MCF 10A (cell line): ENCODE measurements around the gene RESF1. TPM values are rescaled to one million over a fixed set of nuclear protein-coding genes. Genes with fewer than 3 reads are reported as not detected.

Experiments
- BruUV-seq: library from RNA; stranded (reverse); fragments of 400-500 nt; replicated peaks from 2 replicates; lab custom pipeline; 2021; lab: Mats Ljungman, UMichigan
- CTCF ChIA-PET: fragments of 300-600 bp; sonication (Branson Sonifier 250); formaldehyde crosslinking; extraction: SDS; loops from one replicate; lab custom pipeline; 2021; ENCODE audit warnings: antibody characterized with exemption, inconsistent platforms; lab: Yijun Ruan, JAX
- POLR2A ChIA-PET: fragments of 300-600, 350-650 bp; sonication (Branson Sonifier 250); formaldehyde crosslinking; extraction: SDS; loops from one replicate; lab custom pipeline; 2020; ENCODE audit warnings: antibody characterized with exemption, inconsistent platforms; lab: Yijun Ruan, JAX
- DNase-seq: peaks from one replicate; pipeline ENCODE4 v3.0.0-alpha.2; 2018; ENCODE audit not compliant: unreplicated experiment
- H3K27ac Mint-ChIP-seq: one replicate; pipeline ENCODE4 v1.8.0; 2022; ENCODE audit warnings: mild to moderate bottlenecking, low read depth, mixed read lengths; ENCODE audit not compliant: unreplicated experiment
- H3K27me3 Mint-ChIP-seq: one replicate; pipeline ENCODE4 v1.8.0; 2022; ENCODE audit warnings: mixed read lengths; ENCODE audit not compliant: insufficient read depth, unreplicated experiment
- H3K36me3 Mint-ChIP-seq: one replicate; pipeline ENCODE4 v1.8.0; 2022; ENCODE audit warnings: mild to moderate bottlenecking, moderate library complexity, mixed read lengths; ENCODE audit not compliant: insufficient read depth, unreplicated experiment
- H3K4me1 Mint-ChIP-seq: one replicate; pipeline ENCODE4 v1.8.0; 2022; ENCODE audit warnings: mixed read lengths; ENCODE audit not compliant: insufficient read depth, unreplicated experiment
- H3K4me3 Mint-ChIP-seq: one replicate; pipeline ENCODE4 v1.8.0; 2022; ENCODE audit warnings: mild to moderate bottlenecking, moderate library complexity, mixed read lengths; ENCODE audit not compliant: unreplicated experiment
- H3K9me3 Mint-ChIP-seq: one replicate; pipeline ENCODE4 v1.8.0; 2022; ENCODE audit warnings: mixed read lengths; ENCODE audit not compliant: unreplicated experiment
- intact Hi-C: fragments of 100-400 bp; cut with micrococcal nuclease; formaldehyde crosslinking; loops from 2 replicates; pipeline ENCODE4 v1.14.1; 2022
- total RNA-seq: library from RNA; stranded (reverse); gene quantifications from 2 replicates; pipeline ENCODE4 v1.2.3, GENCODE V29; 2022
- TF ChIP-seq, protein P1 (sequence below): fragments of 200-600 bp; IDR thresholded peaks from one replicate; pipeline ENCODE4 v1.8.0; 2022; ENCODE audit warnings: antibody characterized with exemption, mild to moderate bottlenecking; ENCODE audit not compliant: unreplicated experiment

The RESF1 gene
- total RNA-seq, 1 experiment from 2014 or later, result 14.7 TPM

DNA sequence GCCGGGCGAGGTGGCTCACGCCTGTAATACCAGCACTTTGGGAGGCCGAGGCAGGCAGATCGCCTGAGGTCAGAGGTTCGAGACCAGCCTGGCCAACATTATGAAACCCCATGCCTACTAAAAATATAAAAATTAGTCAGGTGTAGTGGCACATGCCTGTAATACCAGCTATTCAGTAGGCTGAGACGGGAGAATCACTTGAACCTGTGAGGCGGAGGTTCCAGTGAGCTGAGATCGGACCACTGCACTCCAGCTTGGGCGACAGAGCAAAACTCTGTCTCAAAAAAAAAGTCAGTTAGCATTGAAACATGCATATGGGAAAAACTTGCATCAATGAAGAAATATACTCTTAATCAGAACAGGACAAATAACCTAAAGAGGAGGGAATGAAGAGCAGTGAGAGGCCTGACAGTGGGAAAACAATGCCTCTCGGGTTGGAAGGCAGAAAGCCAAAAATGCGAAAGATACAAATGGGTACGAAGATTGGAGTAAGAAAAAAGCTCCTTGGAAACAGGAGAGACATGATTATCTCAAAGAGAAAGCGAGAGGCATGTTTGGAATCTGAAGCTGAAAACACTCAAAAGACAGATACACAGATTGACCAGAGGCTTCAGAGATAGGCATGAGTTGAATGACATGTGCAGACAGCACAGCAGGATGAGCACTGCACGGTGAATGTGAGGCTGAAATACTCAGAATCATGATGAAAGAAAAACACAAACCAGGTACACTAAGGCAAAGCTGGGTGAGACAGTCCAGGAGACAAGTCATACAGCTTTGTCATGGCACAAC, 30.6 kb downstream of the RESF1 start:
- peaks cover 1% of the 10 kb centered on the region for H3K9me3 Mint-ChIP-seq
- peak; percentile 51 for DNase-seq
- H3K36me3 Mint-ChIP-seq, result peaks cover 17% of the 10 kb centered on the region
- peak overlapping the region; percentile 46 for H3K27ac Mint-ChIP-seq
- no TSS peak for BruUV-seq
- POLR2A ChIA-PET, result interaction anchor here (0.6 to 2.4 kb wide), 8 partner anchors 8 to 257 kb away, joined by 3 to 12 read pairs (median 4); partner anchors contain the start of gene RESF1
- intact Hi-C loops, result no loop called here
- peak overlapping the region; percentile 7 for H3K4me3 Mint-ChIP-seq
- CTCF ChIA-PET, result interaction anchor here (0.9 to 1.8 kb wide), 3 partner anchors 12 to 336 kb away, joined by 3 to 6 read pairs (median 4); no protein-coding TSS in a partner anchor
- TF ChIP-seq, protein P1, sequence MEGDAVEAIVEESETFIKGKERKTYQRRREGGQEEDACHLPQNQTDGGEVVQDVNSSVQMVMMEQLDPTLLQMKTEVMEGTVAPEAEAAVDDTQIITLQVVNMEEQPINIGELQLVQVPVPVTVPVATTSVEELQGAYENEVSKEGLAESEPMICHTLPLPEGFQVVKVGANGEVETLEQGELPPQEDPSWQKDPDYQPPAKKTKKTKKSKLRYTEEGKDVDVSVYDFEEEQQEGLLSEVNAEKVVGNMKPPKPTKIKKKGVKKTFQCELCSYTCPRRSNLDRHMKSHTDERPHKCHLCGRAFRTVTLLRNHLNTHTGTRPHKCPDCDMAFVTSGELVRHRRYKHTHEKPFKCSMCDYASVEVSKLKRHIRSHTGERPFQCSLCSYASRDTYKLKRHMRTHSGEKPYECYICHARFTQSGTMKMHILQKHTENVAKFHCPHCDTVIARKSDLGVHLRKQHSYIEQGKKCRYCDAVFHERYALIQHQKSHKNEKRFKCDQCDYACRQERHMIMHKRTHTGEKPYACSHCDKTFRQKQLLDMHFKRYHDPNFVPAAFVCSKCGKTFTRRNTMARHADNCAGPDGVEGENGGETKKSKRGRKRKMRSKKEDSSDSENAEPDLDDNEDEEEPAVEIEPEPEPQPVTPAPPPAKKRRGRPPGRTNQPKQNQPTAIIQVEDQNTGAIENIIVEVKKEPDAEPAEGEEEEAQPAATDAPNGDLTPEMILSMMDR, result no peak
- no peaks in the 10 kb centered on the region for H3K27me3 Mint-ChIP-seq
- H3K4me1 Mint-ChIP-seq, result peaks cover 10% of the 10 kb centered on the region

DNA sequence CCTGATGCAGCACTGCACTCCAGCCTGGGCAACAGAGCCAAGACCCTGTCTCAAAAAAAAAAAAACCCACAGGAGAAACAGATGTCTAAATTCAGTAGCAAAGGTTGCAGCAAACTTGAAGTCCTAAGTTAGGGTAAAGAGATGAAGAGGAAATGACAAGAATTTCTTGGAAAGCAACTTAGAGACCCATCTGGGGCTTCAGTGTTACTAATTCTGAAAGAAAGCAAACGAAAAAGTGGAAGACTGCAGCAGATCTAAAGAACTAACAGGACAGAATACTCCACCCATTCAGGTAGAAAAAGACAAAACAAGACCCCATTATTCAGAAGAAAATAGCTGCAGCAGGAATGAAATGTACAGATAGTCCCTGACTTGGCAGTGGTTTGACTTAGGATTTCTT, 31.9 kb downstream of the RESF1 start:
- intact Hi-C loops, result no loop called here
- POLR2A ChIA-PET, result interaction anchor here (0.7 to 1.7 kb wide), 3 partner anchors 9 to 60 kb away, joined by 4 to 7 read pairs (median 5); no protein-coding TSS in a partner anchor
- TF ChIP-seq, protein P1, result no peak
- CTCF ChIA-PET, result interaction anchor here (0.9 kb wide), 1 partner anchor 260 kb away, joined by 3 read pairs; no protein-coding TSS in a partner anchor
- H3K4me1 Mint-ChIP-seq, result peaks cover 10% of the 10 kb centered on the region
- no peak for DNase-seq
- BruUV-seq, result no TSS peak
- H3K27ac Mint-ChIP-seq, result no peak overlapping the region
- no peaks in the 10 kb centered on the region for H3K9me3 Mint-ChIP-seq
- H3K4me3 Mint-ChIP-seq, result no peak overlapping the region
- no peaks in the 10 kb centered on the region for H3K27me3 Mint-ChIP-seq
- peaks cover 19% of the 10 kb centered on the region for H3K36me3 Mint-ChIP-seq

DNA sequence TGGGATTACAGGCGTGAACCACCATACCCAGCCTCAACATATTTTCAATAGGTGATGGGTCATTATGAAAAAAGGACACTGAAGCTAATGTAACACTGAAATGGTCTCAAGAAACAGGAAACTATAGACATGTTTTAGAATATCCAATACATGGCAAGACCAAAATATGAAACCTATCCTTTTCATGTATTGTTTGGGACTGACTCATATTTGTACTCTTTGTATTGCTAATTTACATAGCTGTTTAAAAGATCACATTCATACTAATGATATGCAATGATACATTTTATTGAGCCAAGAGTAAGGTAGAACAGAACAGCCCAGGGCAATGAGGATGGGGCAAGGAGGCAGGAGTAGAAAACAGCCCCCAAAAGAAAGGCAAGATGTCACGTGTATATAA, 32.6 kb downstream of the RESF1 start:
- BruUV-seq, result no TSS peak
- Mint-ChIP-seq H3K27ac (peak overlapping the region; percentile 12), H3K9me3 (no peaks in the 10 kb centered on the region), H3K4me1 (peaks cover 10% of the 10 kb centered on the region), H3K36me3 (peaks cover 14% of the 10 kb centered on the region), H3K27me3 (no peaks in the 10 kb centered on the region), H3K4me3 (no peak overlapping the region)
- POLR2A ChIA-PET, result interaction anchor here (0.7 kb wide), 1 partner anchor 12 kb away, joined by 5 read pairs; no protein-coding TSS in a partner anchor
- CTCF ChIA-PET, result interaction anchor here (0.7 kb wide), 1 partner anchor 190 kb away, joined by 3 read pairs; no protein-coding TSS in a partner anchor
- no peak for DNase-seq
- intact Hi-C loops, result no loop called here
- TF ChIP-seq, protein P1, result no peak

DNA sequence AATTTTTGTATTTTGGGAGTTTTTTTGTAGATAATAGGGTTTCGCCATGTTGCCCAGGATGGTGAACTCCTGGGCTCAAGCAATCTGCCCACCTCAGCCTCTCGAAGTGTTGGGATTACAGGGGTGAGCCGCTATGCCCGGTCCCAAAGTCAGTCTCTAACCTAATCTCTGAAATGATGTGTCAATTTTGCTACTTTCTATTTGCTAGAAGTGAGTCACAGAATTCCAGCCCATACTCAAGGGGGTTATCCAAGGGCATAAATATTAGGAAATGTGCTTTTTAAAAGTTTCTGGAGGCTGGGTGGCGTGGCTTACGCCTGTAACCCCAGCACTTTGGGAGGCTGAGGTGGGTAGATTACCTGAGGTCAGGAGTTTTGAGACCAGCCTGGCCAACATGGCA, 40.5 kb downstream of the RESF1 start:
- Mint-ChIP-seq H3K4me3 (no peak overlapping the region), H3K36me3 (peaks cover 23% of the 10 kb centered on the region), H3K9me3 (no peaks in the 10 kb centered on the region), H3K4me1 (no peaks in the 10 kb centered on the region), H3K27ac (no peak overlapping the region), H3K27me3 (no peaks in the 10 kb centered on the region)
- TF ChIP-seq, protein P1, result no peak
- BruUV-seq, result no TSS peak
- DNase-seq, result no peak
- POLR2A ChIA-PET, result no interaction called here
- CTCF ChIA-PET, result no interaction called here
- intact Hi-C loops, result no loop called here
